ENCODE data around the gene PIEZO2.

- TF ChIP-seq CTCF (IDR thresholded peaks at IDR 0.05 in 4 of 5, conservative IDR thresholded peaks at IDR 0.05 in 1 of 5) (peak in 4 of 5 experiments; percentile 40 to 52 (median 44)), POLR2A (IDR thresholded peaks at IDR 0.05) (no peak)
These were observed 5.1 kb upstream of the PIEZO2 start for GRCh38 chr18:11154368-11154989.
